Measurements from ENCODE around the gene ZNF618. TPM values are rescaled to one million over a fixed set of nuclear protein-coding genes. Genes with fewer than 3 reads are reported as not detected.

ZNF618 gene
- total and polyA plus RNA-seq, 2 experiments from 2014 or later = 12.1 to 22.1 TPM

DNA sequence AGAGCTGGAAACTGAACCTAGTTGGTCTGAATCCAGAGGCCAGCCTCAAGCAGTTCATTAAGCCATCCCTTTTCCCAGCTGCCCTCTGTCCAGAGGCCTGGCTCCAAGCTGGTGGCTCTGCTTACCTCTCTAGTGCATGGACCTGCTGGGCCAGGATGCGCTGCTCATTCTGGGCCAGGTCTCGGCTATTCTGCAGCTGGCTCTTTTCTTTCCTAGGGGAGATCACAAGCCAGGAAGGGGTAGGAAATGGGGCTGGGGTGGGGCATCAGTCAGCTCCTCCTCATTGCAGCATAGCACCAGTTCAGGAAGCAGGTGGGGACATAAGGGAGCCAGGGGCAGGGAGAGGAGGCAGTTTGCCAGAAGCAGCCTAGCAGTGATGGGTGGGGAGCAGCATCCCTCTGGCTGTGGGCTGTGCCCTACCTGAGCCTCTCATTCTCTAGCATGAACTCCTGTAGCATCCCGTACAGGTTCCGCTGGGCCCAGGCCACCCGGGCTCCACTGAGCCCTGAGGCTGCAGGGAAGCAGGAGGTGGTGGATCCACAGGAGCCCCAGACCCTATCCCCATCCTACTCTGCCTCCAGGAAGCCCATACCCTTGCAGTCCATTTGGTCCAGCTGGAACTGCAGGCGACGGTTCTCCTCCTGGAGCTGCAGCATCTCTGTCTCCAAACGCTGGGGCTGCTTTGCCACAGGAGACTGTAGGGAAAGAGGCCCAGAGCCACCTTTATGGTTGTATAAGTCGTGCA lies 217.8 kb downstream of the ZNF618 start:
- Histone ChIP-seq H3K36me3 (ENCODE audit: insufficient read depth) (no peaks in the 10 kb centered on the region), H4K20me1 (replicated peaks; ENCODE audit: insufficient read depth) (no peaks in the 10 kb centered on the region), H3K27ac (ENCODE audit: low read depth) (no peak overlapping the region), H3K9me2 (ENCODE audit: insufficient read depth) (no peaks in the 10 kb centered on the region), H3F3A (replicated peaks; ENCODE audit: low read depth) (no peaks in the 10 kb centered on the region), H3K4me2 (no peak overlapping the region), H3K79me2 (replicated peaks; ENCODE audit: insufficient read depth) (no peaks in the 10 kb centered on the region), H3K4me3 (no peak overlapping the region), H2AFZ (no peak overlapping the region), H3K27me3 (ENCODE audit: insufficient read depth) (peaks cover 17% of the 10 kb centered on the region), H3K4me1 (ENCODE audit: insufficient read depth) (0 out of 2 replicates have a peak, but pooled peaks cover 4% of the 10 kb centered on the region)
- DNase-seq (ENCODE audit: low spot score) = no peak
- no peak for ATAC-seq
- peaks cover 5% of the 10 kb centered on the region; the same call in 2 of the 3 replicates for H3K4me1 Mint-ChIP-seq
- TF ChIP-seq, protein P1, sequence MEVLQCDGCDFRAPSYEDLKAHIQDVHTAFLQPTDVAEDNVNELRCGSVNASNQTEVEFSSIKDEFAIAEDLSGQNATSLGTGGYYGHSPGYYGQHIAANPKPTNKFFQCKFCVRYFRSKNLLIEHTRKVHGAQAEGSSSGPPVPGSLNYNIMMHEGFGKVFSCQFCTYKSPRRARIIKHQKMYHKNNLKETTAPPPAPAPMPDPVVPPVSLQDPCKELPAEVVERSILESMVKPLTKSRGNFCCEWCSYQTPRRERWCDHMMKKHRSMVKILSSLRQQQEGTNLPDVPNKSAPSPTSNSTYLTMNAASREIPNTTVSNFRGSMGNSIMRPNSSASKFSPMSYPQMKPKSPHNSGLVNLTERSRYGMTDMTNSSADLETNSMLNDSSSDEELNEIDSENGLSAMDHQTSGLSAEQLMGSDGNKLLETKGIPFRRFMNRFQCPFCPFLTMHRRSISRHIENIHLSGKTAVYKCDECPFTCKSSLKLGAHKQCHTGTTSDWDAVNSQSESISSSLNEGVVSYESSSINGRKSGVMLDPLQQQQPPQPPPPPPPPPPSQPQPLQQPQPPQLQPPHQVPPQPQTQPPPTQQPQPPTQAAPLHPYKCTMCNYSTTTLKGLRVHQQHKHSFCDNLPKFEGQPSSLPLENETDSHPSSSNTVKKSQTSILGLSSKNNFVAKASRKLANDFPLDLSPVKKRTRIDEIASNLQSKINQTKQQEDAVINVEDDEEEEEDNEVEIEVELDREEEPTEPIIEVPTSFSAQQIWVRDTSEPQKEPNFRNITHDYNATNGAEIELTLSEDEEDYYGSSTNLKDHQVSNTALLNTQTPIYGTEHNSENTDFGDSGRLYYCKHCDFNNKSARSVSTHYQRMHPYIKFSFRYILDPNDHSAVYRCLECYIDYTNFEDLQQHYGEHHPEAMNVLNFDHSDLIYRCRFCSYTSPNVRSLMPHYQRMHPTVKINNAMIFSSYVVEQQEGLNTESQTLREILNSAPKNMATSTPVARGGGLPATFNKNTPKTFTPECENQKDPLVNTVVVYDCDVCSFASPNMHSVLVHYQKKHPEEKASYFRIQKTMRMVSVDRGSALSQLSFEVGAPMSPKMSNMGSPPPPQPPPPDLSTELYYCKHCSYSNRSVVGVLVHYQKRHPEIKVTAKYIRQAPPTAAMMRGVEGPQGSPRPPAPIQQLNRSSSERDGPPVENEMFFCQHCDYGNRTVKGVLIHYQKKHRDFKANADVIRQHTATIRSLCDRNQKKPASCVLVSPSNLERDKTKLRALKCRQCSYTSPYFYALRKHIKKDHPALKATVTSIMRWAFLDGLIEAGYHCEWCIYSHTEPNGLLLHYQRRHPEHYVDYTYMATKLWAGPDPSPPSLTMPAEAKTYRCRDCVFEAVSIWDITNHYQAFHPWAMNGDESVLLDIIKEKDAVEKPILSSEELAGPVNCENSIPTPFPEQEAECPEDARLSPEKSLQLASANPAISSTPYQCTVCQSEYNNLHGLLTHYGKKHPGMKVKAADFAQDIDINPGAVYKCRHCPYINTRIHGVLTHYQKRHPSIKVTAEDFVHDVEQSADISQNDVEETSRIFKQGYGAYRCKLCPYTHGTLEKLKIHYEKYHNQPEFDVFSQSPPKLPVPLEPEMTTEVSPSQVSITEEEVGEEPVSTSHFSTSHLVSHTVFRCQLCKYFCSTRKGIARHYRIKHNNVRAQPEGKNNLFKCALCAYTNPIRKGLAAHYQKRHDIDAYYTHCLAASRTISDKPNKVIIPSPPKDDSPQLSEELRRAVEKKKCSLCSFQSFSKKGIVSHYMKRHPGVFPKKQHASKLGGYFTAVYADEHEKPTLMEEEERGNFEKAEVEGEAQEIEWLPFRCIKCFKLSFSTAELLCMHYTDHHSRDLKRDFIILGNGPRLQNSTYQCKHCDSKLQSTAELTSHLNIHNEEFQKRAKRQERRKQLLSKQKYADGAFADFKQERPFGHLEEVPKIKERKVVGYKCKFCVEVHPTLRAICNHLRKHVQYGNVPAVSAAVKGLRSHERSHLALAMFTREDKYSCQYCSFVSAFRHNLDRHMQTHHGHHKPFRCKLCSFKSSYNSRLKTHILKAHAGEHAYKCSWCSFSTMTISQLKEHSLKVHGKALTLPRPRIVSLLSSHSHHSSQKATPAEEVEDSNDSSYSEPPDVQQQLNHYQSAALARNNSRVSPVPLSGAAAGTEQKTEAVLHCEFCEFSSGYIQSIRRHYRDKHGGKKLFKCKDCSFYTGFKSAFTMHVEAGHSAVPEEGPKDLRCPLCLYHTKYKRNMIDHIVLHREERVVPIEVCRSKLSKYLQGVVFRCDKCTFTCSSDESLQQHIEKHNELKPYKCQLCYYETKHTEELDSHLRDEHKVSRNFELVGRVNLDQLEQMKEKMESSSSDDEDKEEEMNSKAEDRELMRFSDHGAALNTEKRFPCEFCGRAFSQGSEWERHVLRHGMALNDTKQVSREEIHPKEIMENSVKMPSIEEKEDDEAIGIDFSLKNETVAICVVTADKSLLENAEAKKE (CRISPR knock-in tag; IDR thresholded peaks at IDR 0.05) = no peak
- TF ChIP-seq ETS1 (IDR thresholded peaks at IDR 0.05) (no peak), EZH2 (IDR thresholded peaks at IDR 0.05; ENCODE audit: low read depth, unreplicated experiment) (no peak), STAT1 (IDR thresholded peaks at IDR 0.05; ENCODE audit: unreplicated experiment) (no peak), POLR2AphosphoS5 (IDR thresholded peaks at IDR 0.05; ENCODE audit: low read depth) (no peak), CTCF (conservative IDR thresholded peaks at IDR 0.05; ENCODE audit: low read depth in 2 of 2) (no peak), CREB1 (CRISPR knock-in tag; IDR thresholded peaks at IDR 0.05; ENCODE audit: low read depth) (no peak)
- peaks cover 29% of the 10 kb centered on the region for H3K27me3 Mint-ChIP-seq (ENCODE audit: insufficient read depth, low read depth, poor library complexity)
- H3K9me3 Mint-ChIP-seq = no peaks in the 10 kb centered on the region
- H3K4me3 Mint-ChIP-seq = no peak overlapping the region
- no peaks in the 10 kb centered on the region; the same call in 2 of the 3 replicates for H3K36me3 Mint-ChIP-seq (ENCODE audit: low read depth)
- H3K27ac Mint-ChIP-seq = no peak overlapping the region
